ENCODE data around the gene REEP6. TPM values are rescaled to one million over a fixed set of nuclear protein-coding genes. Genes with fewer than 3 reads are reported as not detected.

REEP6 gene
- total RNA-seq, 1 donor from 2014 or later: 21.5 TPM

- Mint-ChIP-seq H3K4me3 (ENCODE audit: unreplicated experiment) (no peak within 1 kb of the TSS), H3K9me3 (ENCODE audit: unreplicated experiment) (peaks cover 4% of the 10 kb centered on the region), H3K27ac (ENCODE audit: unreplicated experiment) (no peak within 1 kb of the TSS), H3K36me3 (ENCODE audit: unreplicated experiment) (no peaks in the 10 kb centered on the region), H3K27me3 (ENCODE audit: unreplicated experiment) (peaks cover 6% of the 10 kb centered on the region), H3K4me1 (ENCODE audit: low read depth, unreplicated experiment) (no peaks in the 10 kb centered on the region)
- DNase-seq: no peak
- no peak for TF ChIP-seq CTCF (IDR thresholded peaks at IDR 0.05; ENCODE audit: partially characterized antibody, unreplicated experiment)
Observed at GRCh38 chr19:1512671-1513498, 21.9 kb downstream of the REEP6 start, which contains the start of gene ADAMTSL5. Gene ADAMTSL5, minus strand, starts transcription at chr19:1513019. Its CDS starts 2,076 bp downstream, at chr19:1510943.

- DNase-seq: no peak
- peaks cover 10% of the 10 kb centered on the region for H3K27me3 Mint-ChIP-seq (ENCODE audit: unreplicated experiment)
- peak; percentile 69 for TF ChIP-seq CTCF (IDR thresholded peaks at IDR 0.05; ENCODE audit: partially characterized antibody, unreplicated experiment)
Observed at GRCh38 chr19:1513499-1514294, 22.7 kb downstream of the REEP6 start.

GRCh38 chr19:1514295-1514661 is 23.3 kb downstream of the REEP6 start:
- Mint-ChIP-seq H3K27ac (ENCODE audit: unreplicated experiment) (no peak overlapping the region), H3K9me3 (ENCODE audit: unreplicated experiment) (peaks cover 8% of the 10 kb centered on the region), H3K36me3 (ENCODE audit: unreplicated experiment) (no peaks in the 10 kb centered on the region), H3K4me3 (ENCODE audit: unreplicated experiment) (no peak overlapping the region), H3K27me3 (ENCODE audit: unreplicated experiment) (peaks cover 10% of the 10 kb centered on the region), H3K4me1 (ENCODE audit: low read depth, unreplicated experiment) (no peaks in the 10 kb centered on the region)
- no peak for TF ChIP-seq CTCF (IDR thresholded peaks at IDR 0.05; ENCODE audit: partially characterized antibody, unreplicated experiment)
- no peak for DNase-seq

More at GRCh38 chr19:1513499-1514294, 22.7 kb downstream of the REEP6 start:
- Mint-ChIP-seq H3K27ac (ENCODE audit: unreplicated experiment) (no peak overlapping the region), H3K4me3 (ENCODE audit: unreplicated experiment) (no peak overlapping the region), H3K36me3 (ENCODE audit: unreplicated experiment) (no peaks in the 10 kb centered on the region), H3K4me1 (ENCODE audit: low read depth, unreplicated experiment) (no peaks in the 10 kb centered on the region), H3K9me3 (ENCODE audit: unreplicated experiment) (peaks cover 8% of the 10 kb centered on the region)

- H3K36me3 Mint-ChIP-seq (ENCODE audit: unreplicated experiment): no peaks in the 10 kb centered on the region
- no peak for DNase-seq
- no peak overlapping the region for H3K27ac Mint-ChIP-seq (ENCODE audit: unreplicated experiment)
- H3K9me3 Mint-ChIP-seq (ENCODE audit: unreplicated experiment): peaks cover 5% of the 10 kb centered on the region
- peaks cover 10% of the 10 kb centered on the region for H3K27me3 Mint-ChIP-seq (ENCODE audit: unreplicated experiment)
- no peak for TF ChIP-seq CTCF (IDR thresholded peaks at IDR 0.05; ENCODE audit: partially characterized antibody, unreplicated experiment)
- no peaks in the 10 kb centered on the region for H3K4me1 Mint-ChIP-seq (ENCODE audit: low read depth, unreplicated experiment)
- H3K4me3 Mint-ChIP-seq (ENCODE audit: unreplicated experiment): no peak overlapping the region
Observed at GRCh38 chr19:1514986-1515721, 24.2 kb downstream of the REEP6 start.

Measured in glutamatergic neuron (in vitro differentiated cells).